NCI-H524 (cell line): ENCODE results near the gene RAB35.
"Not testable (repeated sequence)": the region's sequence is repeated elsewhere in the genome, so short reads cannot be mapped to it uniquely, and the experiment has no call there.

Experiments
- DNase-seq, 2 experiments: peaks; one replicate each; lab custom pipeline; 2025; lab: John Stamatoyannopoulos, UW

RAB35 gene

GRCh38 chr12:120060717-120061116, 55.8 kb downstream of the RAB35 start:
- no peak for DNase-seq

DNA sequence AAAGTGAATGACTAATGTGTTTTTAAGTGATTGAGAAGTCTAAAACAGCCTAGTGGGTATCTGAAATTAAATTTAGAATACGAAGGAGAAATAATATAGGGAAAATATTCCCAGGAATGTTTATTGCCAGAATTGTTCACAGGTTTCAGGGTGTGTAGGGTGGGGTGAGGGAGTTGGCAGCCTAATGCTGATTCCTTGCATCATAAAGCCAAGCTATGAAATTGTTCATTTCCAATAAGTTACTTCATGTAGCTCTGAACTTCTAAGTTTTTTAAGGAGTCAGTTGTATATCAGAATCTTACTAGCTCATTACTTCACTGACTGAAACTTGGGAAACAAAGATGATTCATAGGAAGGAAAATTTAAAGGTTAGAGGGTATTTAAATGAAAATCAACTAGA, 56.4 kb downstream of the RAB35 start:
- DNase-seq, result no peak

- DNase-seq, result no peak
Measured at GRCh38 chr12:120056739-120057138, 59.8 kb downstream of the RAB35 start.

DNA sequence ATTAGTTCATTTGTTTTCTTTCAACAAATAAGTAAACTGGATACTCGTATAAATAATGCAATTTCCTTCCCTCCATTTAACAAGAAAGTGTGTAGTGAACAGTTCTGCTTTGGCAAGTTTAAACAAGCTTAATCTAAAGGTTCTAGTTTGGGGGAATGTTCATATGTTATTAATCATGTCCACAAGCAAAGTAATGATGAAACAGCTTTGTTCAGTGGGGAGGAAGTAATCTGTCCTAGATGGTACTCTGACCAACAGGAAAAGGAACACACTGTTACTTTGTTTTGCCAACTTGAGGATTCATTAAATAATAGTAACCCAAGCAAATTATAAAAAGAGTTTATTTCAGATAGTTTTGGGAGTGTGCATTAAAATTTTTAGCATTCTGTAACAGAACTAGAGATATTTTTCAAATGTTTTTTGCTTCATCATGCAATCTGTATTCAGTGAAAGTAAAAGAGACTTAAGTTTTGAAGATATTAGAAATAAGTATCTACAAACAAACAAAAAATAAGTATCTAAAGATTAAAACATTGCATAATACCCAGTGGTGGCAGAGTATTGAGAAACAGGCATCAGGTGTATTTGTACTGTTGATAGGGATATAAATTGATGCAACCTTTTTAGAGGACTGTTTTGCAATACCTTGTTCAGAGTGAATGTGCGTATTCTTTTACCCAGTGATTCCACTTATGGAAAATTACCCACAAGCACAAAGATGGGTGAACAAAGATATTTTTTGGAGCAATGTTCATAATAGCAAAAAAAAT, 61.1 kb downstream of the RAB35 start:
- DNase-seq, result no peak

DNA sequence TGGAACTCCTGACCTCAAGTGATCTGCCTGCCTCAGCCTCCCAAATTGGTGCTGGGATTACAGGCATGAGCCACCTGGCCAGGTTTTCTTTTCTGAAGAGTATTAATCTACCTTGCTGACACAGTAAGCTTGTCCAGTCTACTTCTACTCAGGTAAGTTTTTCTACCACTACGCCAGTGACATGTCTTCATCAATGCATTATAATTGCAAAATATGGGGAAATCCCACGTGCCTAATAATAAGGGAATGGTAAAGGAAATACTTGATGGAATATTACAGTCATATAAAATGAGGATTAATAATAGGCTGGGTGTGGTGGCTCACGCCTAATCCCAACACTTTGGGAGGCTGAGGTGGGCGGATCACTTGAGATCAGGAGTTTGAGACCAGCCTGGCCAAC, 62.3 kb downstream of the RAB35 start:
- no peak for DNase-seq

DNA sequence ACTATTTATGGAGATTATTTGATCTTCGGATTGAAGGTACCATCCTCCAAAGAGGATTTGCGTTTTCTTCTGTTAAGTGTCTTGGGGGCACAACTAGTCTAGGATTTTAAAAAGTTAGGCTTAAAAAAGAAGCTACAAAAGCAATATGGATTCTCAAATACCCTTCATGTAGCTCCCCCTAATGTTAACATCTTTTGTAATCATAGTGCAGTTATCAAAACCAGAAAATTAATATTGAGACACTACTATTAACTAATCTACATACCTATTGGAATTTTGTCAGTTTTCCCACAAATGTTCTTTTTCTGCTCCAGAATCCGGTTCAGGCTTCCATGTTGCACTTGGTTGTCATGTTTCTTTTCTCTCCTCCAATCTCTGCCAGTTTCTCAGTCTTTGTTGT, 65.0 kb downstream of the RAB35 start:
- no peak for DNase-seq

DNA sequence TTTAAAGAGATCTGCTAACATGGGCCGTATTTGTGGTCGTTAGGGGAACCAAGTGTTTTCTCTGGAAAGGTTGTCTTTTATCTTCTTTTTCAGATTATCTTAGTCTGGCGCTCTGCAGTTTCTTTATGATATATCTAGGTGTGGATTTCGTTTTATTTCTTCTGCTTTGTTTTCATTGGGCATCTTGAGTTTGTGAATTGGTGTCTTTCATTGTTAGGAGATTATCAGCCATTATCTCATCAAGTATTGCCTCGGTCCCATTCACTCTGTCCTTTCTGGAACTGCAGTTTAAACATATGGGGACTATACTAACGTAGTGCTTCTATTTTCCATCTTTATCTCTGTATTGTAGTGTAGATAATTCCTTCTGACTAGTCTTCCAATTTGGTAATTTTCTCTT, 67.1 kb downstream of the RAB35 start:
- no peak for DNase-seq

- DNase-seq, result no peak
Measured at GRCh38 chr12:120048263-120048662, 68.3 kb downstream of the RAB35 start.

DNA sequence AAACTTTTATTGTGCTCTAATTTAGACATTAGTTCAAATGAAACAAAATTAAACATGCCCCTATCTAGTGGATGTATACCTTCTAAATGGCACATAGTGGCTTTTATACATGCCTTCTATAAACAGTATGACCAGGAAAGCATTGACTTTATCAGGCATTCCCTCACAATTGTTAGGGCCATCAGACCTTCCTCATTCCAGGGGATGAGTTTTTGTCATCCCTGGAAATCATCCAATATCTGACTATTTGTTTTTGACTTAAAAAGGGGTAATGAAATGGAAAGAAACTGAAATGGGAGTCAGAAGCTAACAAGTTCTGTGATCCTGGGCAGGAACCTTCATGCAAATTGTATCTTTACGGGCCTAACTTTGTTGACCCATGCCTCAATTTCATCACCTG, 69.5 kb downstream of the RAB35 start:
- DNase-seq, result no peak

DNA sequence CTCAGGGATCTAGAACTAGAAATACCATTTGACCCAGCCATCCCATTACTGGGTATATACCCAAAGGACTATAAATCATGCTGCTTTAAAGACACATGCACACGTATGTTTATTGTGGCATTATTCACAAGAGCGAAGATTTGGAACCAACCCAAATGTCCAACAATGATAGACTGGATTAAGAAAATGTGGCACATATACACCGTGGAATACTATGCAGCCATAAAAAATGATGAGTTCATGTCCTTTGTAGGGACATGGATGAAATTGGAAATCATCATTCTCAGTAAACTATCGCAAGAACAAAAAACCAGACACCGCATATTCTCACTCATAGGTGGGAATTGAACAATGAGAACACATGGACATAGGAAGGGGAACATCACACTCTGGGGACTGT, 71.2 kb downstream of the RAB35 start:
- not testable (repeated sequence) for DNase-seq
